HUES48 (cell line): ENCODE measurements around the gene GADL1.

ENCODE experiments used
- H3K27ac ChIP-seq: one replicate; pipeline ENCODE4 v1.7.0; 2013; ENCODE audit warnings: low read depth, low read length, inconsistent platforms
- H3K27me3 ChIP-seq: 2 replicates; pipeline ENCODE4 v1.6.1; 2013; ENCODE audit warnings: mild to moderate bottlenecking, low read length; ENCODE audit not compliant: control insufficient read depth, insufficient read depth
- H3K36me3 ChIP-seq: 2 replicates; pipeline ENCODE4 v1.6.1; 2013; ENCODE audit warnings: low read length; ENCODE audit not compliant: control insufficient read depth, insufficient read depth
- H3K4me1 ChIP-seq: 2 replicates; pipeline ENCODE4 v1.6.1; 2013; ENCODE audit warnings: mild to moderate bottlenecking, low read length; ENCODE audit not compliant: control insufficient read depth, insufficient read depth
- H3K4me3 ChIP-seq: 2 replicates; pipeline ENCODE4 v1.5.1; 2013; ENCODE audit warnings: mild to moderate bottlenecking, low read depth, low read length
- H3K9ac ChIP-seq: 2 replicates; pipeline ENCODE4 v1.6.1; 2013; ENCODE audit warnings: mild to moderate bottlenecking, low read depth, low read length, moderate library complexity
- H3K9me3 ChIP-seq: 2 replicates; pipeline ENCODE4 v1.6.1; 2013; ENCODE audit warnings: low read length; ENCODE audit not compliant: control insufficient read depth, insufficient read depth

GADL1 gene, protein sequence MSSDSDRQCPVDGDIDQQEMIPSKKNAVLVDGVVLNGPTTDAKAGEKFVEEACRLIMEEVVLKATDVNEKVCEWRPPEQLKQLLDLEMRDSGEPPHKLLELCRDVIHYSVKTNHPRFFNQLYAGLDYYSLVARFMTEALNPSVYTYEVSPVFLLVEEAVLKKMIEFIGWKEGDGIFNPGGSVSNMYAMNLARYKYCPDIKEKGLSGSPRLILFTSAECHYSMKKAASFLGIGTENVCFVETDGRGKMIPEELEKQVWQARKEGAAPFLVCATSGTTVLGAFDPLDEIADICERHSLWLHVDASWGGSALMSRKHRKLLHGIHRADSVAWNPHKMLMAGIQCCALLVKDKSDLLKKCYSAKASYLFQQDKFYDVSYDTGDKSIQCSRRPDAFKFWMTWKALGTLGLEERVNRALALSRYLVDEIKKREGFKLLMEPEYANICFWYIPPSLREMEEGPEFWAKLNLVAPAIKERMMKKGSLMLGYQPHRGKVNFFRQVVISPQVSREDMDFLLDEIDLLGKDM

DNA sequence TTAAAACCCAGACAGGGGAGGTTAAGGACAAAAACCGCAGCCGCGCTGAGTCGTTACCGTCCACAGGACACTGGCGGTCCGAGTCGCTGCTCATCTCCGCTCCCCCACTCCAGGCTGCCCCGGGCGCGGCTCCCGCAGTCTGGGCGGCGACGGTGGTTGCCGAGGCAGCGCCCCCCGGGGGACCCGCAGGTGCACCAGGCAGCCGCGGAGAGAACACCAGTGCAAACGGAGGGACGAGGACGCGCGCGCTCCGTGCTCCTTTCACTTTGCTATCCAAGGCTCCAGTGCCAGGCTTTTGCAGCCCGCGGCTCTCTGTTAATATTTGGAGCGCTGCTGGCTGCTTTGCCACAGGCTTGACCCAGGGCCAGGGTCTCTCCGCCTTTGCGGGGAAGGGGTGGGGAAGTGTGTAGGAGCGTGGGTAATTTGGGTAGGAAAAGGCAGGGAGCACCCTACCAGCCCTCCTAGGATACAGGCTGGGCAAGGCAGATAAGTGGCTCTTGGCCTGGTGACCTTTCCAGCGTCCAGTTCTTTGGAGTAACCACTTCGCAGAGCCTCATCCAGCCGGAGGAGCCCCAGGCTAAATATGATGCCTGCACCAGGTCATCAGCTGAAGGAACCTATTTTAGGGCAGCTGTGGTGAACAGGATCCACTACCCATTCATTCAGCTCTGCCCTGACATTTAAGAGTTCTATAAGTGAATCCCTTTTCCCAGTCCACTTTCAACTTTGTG, at the start of gene GADL1:
Gene GADL1 (minus strand): TSS at position 141 of the 731 bp plus-strand sequence. CDS start 47 bp downstream, at position 94.
- no peaks in the 10 kb centered on the region for H3K36me3 ChIP-seq
- peaks cover 24% of the 10 kb centered on the region for H3K27me3 ChIP-seq
- peaks cover 44% of the 10 kb centered on the region for H3K4me1 ChIP-seq
- peak within 1 kb of the TSS; percentile 62 for H3K4me3 ChIP-seq
- H3K27ac ChIP-seq: no peak within 1 kb of the TSS
- H3K9me3 ChIP-seq: no peaks in the 10 kb centered on the region
- H3K9ac ChIP-seq: 0 out of 2 replicates have a peak within 1 kb of the TSS, but pooled peaks have one; percentile 17

DNA sequence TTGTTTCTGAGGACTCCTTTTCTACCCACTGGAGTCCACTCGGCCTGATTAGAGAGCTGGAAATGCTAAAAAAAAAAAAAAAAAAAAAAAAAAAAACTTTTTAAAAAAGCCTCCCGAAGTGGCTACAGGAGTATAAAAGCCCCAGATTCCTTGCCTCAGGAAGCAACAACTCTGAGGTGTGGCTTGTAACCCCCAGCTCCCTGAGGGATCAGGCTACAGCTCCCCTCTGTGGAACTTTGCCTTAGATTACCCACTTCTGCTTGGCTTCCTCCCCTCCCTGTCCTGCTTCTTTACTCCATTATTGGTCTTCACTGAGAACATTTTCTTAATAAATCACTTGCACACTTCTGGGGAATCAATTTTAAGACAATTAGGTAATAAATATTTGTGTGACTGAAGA, 49.7 kb upstream of the GADL1 start:
- Histone ChIP-seq H3K9ac (no peak overlapping the region), H3K27me3 (no peaks in the 10 kb centered on the region), H3K9me3 (no peaks in the 10 kb centered on the region)

DNA sequence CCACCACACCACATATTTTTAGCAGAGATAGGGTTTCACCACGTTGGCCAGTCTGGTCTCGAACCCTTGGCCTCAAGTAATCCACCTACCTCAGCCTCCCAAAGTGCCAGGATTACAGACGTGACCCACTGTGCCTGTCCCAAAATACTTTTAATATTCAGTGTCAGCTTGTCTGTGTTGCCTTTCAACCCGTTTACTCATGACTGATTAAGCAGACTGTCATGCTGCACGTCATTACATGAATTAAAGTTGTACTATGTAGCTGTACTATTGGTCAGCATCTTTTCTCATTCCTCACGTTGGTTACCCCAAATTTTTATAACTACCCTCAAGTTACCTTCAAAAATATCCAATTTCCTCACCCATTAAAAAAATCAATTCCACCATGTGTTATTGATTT, 48.7 kb upstream of the GADL1 start:
- Histone ChIP-seq H3K4me3 (no peak overlapping the region), H3K27ac (no peak overlapping the region), H3K9ac (no peak overlapping the region), H3K27me3 (no peaks in the 10 kb centered on the region), H3K4me1 (no peaks in the 10 kb centered on the region), H3K9me3 (no peaks in the 10 kb centered on the region), H3K36me3 (no peaks in the 10 kb centered on the region)

More for the DNA sequence above, 49.7 kb upstream of the GADL1 start:
- 0 out of 2 replicates have a peak, but pooled peaks cover 3% of the 10 kb centered on the region for H3K4me1 ChIP-seq
- H3K4me3 ChIP-seq: no peak overlapping the region
- H3K36me3 ChIP-seq: no peaks in the 10 kb centered on the region
- H3K27ac ChIP-seq: no peak overlapping the region

DNA sequence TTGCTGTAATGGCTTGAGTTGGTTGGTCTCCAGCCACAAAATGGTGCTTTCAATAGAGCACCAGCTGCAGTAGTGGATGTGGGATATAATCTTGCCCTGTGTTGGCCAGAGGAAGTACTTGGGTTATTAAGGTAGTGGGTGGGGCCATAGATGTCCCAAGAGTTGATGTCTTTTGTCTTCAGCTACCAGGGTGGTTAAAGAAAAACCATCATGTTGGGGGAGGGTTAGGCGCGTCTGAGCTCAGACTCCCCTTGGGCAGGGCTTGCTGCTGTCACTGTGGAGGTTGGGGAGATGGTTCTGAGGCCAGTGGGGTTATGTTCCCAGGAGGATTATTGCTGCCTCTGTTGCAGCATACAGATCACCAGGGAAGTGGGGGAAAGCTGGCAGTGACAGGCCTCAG, 46.9 kb upstream of the GADL1 start:
- Histone ChIP-seq H3K27me3 (no peaks in the 10 kb centered on the region), H3K9ac (no peak overlapping the region), H3K36me3 (no peaks in the 10 kb centered on the region), H3K9me3 (no peaks in the 10 kb centered on the region), H3K4me1 (no peaks in the 10 kb centered on the region), H3K27ac (no peak overlapping the region), H3K4me3 (no peak overlapping the region)

DNA sequence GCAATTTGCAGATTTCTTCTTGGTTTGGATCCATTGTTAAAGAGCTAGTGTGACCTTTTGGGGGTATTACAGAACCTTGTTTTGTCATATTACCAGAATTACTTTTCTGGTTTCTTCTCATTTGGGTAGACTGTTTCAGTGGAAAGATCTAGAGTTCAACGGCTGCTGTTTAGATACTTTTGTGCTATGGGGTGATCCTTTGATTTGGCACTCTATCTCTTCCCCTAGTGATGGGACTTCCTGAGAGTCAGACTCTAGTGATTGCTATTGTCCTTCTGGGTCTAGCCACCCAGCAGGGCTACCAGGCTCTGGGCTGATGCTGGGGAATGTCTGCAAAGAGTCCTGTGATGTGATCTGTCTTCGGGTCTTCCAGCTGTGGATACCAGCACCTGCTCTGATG, 46.3 kb upstream of the GADL1 start:
- no peak overlapping the region for H3K4me3 ChIP-seq
- no peak overlapping the region for H3K9ac ChIP-seq
- no peaks in the 10 kb centered on the region for H3K9me3 ChIP-seq
- no peaks in the 10 kb centered on the region for H3K27me3 ChIP-seq
- no peaks in the 10 kb centered on the region for H3K36me3 ChIP-seq
- H3K27ac ChIP-seq: no peak overlapping the region
- H3K4me1 ChIP-seq: no peaks in the 10 kb centered on the region

DNA sequence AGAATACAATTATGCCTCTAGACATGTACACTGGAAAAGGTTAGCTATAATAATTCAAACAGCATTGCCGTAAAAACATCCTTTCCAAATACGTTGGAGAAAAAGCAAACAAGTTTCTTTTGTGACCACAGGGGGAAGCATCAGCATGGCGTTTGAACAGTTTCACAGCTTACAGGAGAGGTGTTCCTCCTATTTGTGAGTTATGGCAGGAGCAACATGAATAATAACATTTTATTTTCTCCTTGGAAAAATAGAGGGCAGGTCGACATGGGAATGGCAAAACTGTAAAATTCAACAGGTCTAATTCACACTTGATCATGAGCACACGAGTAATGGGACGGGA, 39.7 kb upstream of the GADL1 start:
- H3K4me1 ChIP-seq: no peaks in the 10 kb centered on the region
- no peaks in the 10 kb centered on the region for H3K27me3 ChIP-seq
- no peaks in the 10 kb centered on the region for H3K9me3 ChIP-seq
- no peak overlapping the region for H3K27ac ChIP-seq
- H3K36me3 ChIP-seq: no peaks in the 10 kb centered on the region
- H3K9ac ChIP-seq: no peak overlapping the region
- H3K4me3 ChIP-seq: no peak overlapping the region

DNA sequence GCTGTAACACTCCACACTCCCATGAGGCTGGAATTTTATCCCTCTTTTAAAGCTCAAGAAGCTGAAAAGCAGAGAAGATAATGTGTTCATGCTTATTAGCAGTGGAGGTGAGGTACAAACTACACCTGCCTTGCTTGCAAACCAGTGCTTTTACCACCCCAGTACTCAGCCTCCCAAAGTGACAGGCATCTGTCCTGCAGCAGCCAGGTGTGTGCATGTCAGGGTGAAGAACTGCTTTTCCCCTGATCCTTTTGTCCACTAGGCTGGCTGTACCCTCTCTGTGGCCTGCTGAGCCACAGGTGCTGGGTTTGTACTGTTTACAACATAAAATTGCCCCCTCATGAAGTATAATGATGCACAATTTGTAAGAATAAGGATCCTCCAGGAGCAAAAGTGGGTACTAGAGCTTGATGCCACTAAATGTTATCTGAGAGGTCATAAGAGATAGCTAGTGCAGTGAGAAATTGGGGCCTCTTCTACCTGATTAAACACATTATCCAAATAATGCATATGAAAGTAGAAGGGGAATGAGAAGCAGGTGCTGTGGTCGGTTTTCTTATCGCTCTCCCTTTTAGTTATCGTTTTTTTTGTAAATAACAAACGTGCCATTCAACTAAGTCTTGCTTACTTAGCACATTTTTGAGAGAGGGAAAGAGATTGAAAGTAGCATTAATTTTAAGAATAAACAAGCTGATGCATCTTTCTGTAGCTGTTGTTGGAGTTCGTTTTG, 39.2 kb upstream of the GADL1 start:
- H3K27ac ChIP-seq: no peak overlapping the region
- H3K9ac ChIP-seq: no peak overlapping the region
- no peaks in the 10 kb centered on the region for H3K4me1 ChIP-seq
- H3K4me3 ChIP-seq: no peak overlapping the region
- no peaks in the 10 kb centered on the region for H3K9me3 ChIP-seq
- no peaks in the 10 kb centered on the region for H3K27me3 ChIP-seq
- no peaks in the 10 kb centered on the region for H3K36me3 ChIP-seq

DNA sequence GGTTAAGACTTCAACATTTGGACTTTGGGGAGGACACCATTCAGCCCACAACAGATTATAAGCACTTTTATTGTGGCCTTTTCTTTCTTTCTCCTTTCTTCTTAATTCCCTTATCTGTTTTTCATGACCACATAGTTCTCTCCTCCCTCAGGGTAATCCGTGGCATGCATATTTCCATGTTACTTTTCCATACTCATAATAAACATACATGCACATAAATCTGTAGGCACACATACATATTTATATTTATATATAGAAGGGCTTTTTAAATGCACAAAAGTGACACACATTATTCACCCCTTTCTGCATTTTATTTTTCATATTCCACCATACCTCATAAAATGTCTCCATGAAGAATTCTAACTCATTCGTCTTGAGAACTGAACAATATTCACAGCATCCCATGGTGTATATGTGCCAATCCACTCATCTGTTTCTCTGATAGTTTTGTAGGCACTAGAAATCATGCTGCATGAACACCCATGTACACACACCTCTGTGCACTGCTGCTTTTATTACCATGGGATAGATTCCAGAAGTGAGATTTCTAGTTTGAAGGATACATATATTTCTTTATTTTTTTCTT, 38.1 kb upstream of the GADL1 start:
- Histone ChIP-seq H3K4me1 (no peaks in the 10 kb centered on the region), H3K4me3 (no peak overlapping the region), H3K9me3 (no peaks in the 10 kb centered on the region), H3K9ac (no peak overlapping the region), H3K27ac (no peak overlapping the region), H3K36me3 (no peaks in the 10 kb centered on the region), H3K27me3 (no peaks in the 10 kb centered on the region)

DNA sequence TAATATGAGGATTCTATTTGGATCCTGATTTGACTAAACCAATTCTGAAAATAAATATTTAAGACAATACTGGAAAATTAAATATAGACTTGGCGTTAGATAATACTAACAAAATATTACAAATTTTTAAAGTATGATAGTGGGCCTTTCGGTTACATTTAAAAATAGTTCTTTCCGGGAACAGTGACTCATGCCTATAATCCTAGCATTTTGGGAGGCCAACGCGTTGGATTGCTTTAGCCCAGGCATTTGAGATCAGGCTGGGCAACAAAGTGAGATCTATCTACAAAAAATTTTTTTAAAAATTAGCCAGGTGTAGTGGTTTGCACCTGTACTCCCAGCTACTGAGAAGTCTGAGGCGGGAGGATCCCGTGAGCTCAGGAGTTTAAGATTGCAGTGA, 30.3 kb upstream of the GADL1 start:
- H3K36me3 ChIP-seq: no peaks in the 10 kb centered on the region

DNA sequence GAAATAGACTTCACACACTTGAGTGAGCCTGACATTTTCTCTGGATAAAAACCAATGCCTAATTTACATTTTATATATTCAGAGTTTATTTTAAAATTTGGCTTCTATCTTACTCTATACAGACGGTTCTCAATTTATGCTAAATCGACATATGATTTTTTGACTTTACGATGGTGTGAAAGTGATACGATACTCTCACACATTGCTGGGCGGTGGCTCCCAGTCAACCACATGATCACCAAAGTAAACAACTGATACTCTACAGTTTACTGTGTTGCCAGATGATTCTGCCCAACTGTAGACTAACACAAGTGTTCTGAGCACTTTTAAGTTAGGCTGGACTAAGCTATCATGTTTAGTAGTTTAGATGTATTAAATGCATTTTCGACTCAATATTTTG, 25.1 kb upstream of the GADL1 start:
- H3K27me3 ChIP-seq: no peaks in the 10 kb centered on the region
- H3K9ac ChIP-seq: no peak overlapping the region
- no peak overlapping the region for H3K4me3 ChIP-seq
- no peak overlapping the region for H3K27ac ChIP-seq
- H3K9me3 ChIP-seq: no peaks in the 10 kb centered on the region
- H3K36me3 ChIP-seq: no peaks in the 10 kb centered on the region
- H3K4me1 ChIP-seq: no peaks in the 10 kb centered on the region

More for the DNA sequence above, 30.3 kb upstream of the GADL1 start:
- Histone ChIP-seq H3K9me3 (no peaks in the 10 kb centered on the region), H3K27ac (no peak overlapping the region), H3K27me3 (no peaks in the 10 kb centered on the region), H3K9ac (no peak overlapping the region), H3K4me1 (no peaks in the 10 kb centered on the region), H3K4me3 (no peak overlapping the region)
